ENCODE measurements around the gene H6PD.

H6PD gene

GRCh38 chr1:9213956-9214355, 20.6 kb upstream of the H6PD start:
- no peaks in the 10 kb centered on the region for H3K27me3 ChIP-seq (ENCODE audit: insufficient read depth, poor library complexity, severe bottlenecking)
- TF ChIP-seq REST (IDR thresholded peaks at IDR 0.05; ENCODE audit: insufficient replicate concordance, low read depth) (no peak), GABPA (IDR thresholded peaks at IDR 0.05; ENCODE audit: low read depth) (no peak), SPI1 (IDR thresholded peaks at IDR 0.05; ENCODE audit: borderline replicate concordance, low read depth) (no peak), POLR2AphosphoS5 (IDR thresholded peaks at IDR 0.05; ENCODE audit: low read depth) (no peak), CTCF (IDR thresholded peaks at IDR 0.05; ENCODE audit: insufficient read depth, low read length) (no peak)
- DNase-seq (ENCODE audit: low read depth in 1 of 2, low spot score in 1 of 2), result no peak
- H3K27ac ChIP-seq (replicated peaks), result no peak overlapping the region
- no peak overlapping the region for H3K4me3 ChIP-seq (replicated peaks; ENCODE audit: insufficient read depth, low read length)

GRCh38 chr1:9218917-9219316, 15.7 kb upstream of the H6PD start:
- no peak overlapping the region for H3K27ac ChIP-seq (replicated peaks)
- no peaks in the 10 kb centered on the region for H3K27me3 ChIP-seq (ENCODE audit: insufficient read depth, poor library complexity, severe bottlenecking)
- DNase-seq (ENCODE audit: low read depth in 1 of 2, low spot score in 1 of 2), result no peak
- H3K4me3 ChIP-seq (replicated peaks; ENCODE audit: insufficient read depth, low read length), result no peak overlapping the region
- no peak for TF ChIP-seq GABPA (IDR thresholded peaks at IDR 0.05; ENCODE audit: low read depth)
- no peak for TF ChIP-seq SPI1 (IDR thresholded peaks at IDR 0.05; ENCODE audit: borderline replicate concordance, low read depth)
- TF ChIP-seq REST (IDR thresholded peaks at IDR 0.05; ENCODE audit: insufficient replicate concordance, low read depth), result no peak
- TF ChIP-seq POLR2AphosphoS5 (IDR thresholded peaks at IDR 0.05; ENCODE audit: low read depth), result no peak
- TF ChIP-seq CTCF (IDR thresholded peaks at IDR 0.05; ENCODE audit: insufficient read depth, low read length), result no peak

- DNase-seq (ENCODE audit: low read depth in 1 of 2, low spot score in 1 of 2), result no peak
- Histone ChIP-seq H3K4me3 (replicated peaks; ENCODE audit: insufficient read depth, low read length) (no peak overlapping the region), H3K27me3 (ENCODE audit: insufficient read depth, poor library complexity, severe bottlenecking) (no peaks in the 10 kb centered on the region), H3K27ac (replicated peaks) (no peak overlapping the region)
- TF ChIP-seq SPI1 (IDR thresholded peaks at IDR 0.05; ENCODE audit: borderline replicate concordance, low read depth), result no peak
- TF ChIP-seq GABPA (IDR thresholded peaks at IDR 0.05; ENCODE audit: low read depth), result no peak
- TF ChIP-seq POLR2AphosphoS5 (IDR thresholded peaks at IDR 0.05; ENCODE audit: low read depth), result no peak
- no peak for TF ChIP-seq CTCF (IDR thresholded peaks at IDR 0.05; ENCODE audit: insufficient read depth, low read length)
- no peak for TF ChIP-seq REST (IDR thresholded peaks at IDR 0.05; ENCODE audit: insufficient replicate concordance, low read depth)
Measured at GRCh38 chr1:9222846-9223625, 11.5 kb upstream of the H6PD start.
